Measurements from ENCODE around the gene TMEM33.

Gene TMEM33

DNA sequence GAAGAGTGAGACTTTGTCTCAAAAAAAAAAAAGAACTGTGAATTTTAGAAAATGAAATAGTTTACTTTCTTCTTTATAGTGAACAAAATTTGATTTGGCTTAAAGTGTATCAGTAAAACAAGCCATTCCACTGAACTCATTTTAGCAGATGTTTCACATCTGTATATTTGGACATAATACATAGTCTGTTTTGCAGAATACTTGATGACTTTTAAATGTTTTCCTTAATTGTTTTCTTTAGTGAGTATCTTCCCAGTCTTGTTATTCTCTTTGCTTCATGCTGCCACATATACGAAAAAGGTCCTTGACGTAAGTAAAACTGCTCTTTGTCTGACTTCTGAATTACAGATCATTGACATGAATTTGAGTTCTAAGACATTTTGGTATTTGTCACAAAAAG is 8.3 kb downstream of the TMEM33 start:
- DNase-seq: no peak

GRCh38 chr4:41944089-41944488 is 8.9 kb downstream of the TMEM33 start:
- DNase-seq: no peak

GRCh38 chr4:41949531-41949930 is 14.3 kb downstream of the TMEM33 start:
- no peak for DNase-seq

GRCh38 chr4:41957634-41958033 is 22.4 kb downstream of the TMEM33 start:
- DNase-seq: peak; percentile 26

DNA sequence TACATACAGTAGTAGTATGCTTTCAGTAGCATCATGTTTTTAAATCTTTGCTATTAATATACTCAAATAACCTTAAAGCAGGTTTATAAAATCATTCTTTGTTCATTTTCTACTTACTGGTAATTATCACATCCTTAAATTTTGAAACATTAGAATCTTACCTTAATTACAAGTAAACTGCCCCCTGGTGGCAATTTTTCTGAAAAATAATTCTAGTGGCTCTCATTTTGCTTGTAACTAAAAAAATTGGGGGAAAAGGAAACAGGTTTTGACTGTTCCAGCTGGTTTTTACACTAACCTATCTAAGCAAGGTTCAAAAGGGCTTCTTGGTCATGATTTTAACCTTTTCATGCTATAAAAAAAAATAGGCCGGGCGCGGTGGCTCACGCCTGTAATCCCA is 27.9 kb downstream of the TMEM33 start:
- peak; percentile 24 for DNase-seq

- DNase-seq: no peak
Measured at GRCh38 chr4:41964401-41964800, 29.2 kb downstream of the TMEM33 start.

- no peak for DNase-seq
Measured at GRCh38 chr4:41967392-41967791, 32.2 kb downstream of the TMEM33 start.

GRCh38 chr4:41969671-41970070 is 34.4 kb downstream of the TMEM33 start:
- no peak for DNase-seq

DNA sequence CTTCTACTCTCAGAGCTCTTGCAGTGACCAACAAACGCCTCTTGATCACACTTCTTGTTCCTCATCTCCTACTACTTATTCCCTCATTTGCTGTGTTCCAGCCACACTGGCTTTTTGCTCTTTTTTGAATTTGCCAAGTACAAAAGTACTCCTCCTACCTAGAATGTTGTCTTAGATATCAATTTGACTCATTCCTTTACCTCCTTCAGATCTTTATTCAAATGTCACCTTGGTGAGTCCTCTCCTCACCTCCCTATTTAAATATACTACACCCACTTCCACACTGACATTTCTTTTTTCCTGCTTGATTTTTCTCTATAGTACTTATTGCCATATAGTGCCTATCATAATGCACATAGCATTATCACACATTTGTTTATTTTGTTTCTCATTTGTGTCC is 40.1 kb downstream of the TMEM33 start:
- DNase-seq: no peak

- DNase-seq: no peak
Measured at GRCh38 chr4:41976775-41977516, 41.7 kb downstream of the TMEM33 start.

DNA sequence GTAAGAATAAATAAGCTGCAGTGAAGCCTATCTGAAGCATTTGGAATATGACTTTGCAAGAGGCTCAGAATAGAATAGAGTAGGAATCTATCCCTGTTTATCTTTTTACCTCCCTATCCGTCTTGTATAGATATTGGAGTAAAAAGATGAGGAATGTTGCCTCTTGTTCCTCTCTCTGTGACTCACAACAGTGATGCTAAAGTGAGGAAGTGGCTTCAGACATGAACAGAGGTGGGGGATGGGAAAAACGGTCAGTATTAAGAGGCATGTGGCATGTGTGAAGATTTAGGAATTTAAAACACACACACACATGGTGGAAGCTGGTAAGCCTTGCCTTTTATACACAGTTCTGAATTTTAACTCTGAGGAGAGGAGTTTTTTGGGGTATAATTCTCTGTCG is 42.5 kb downstream of the TMEM33 start:
- DNase-seq: no peak

DNA sequence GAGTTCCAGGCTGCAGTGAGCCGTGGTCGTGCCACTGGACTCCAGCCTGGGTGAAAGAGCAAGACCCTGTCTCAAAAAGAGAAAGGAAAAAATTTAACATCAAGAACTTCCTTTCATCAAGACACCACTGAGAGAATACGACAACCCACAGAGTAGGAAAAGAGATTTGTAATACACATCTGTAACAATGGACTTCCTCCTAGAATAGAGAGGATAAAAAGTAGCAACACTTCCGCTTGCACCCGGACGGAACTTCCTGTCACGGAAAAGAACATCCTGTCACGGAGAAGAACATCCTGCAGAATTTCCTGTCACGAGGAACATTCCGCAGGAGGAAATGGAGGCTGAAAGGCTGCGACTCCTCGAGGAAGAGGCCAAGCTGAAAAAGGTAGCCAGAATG is 46.2 kb downstream of the TMEM33 start, which contains the start of gene DCAF4L1:
Gene DCAF4L1, plus strand, starts transcription at position 301 of the 400 bp plus-strand sequence. Its CDS starts 37 bp downstream, at position 338.
- DNase-seq: no peak

- no peak for DNase-seq
Measured at GRCh38 chr4:41982716-41983115, 47.5 kb downstream of the TMEM33 start.

GRCh38 chr4:41985151-41985550 is 49.9 kb downstream of the TMEM33 start:
- no peak for DNase-seq

- DNase-seq: no peak
Measured at GRCh38 chr4:41989994-41990364, 54.8 kb downstream of the TMEM33 start.

DNA sequence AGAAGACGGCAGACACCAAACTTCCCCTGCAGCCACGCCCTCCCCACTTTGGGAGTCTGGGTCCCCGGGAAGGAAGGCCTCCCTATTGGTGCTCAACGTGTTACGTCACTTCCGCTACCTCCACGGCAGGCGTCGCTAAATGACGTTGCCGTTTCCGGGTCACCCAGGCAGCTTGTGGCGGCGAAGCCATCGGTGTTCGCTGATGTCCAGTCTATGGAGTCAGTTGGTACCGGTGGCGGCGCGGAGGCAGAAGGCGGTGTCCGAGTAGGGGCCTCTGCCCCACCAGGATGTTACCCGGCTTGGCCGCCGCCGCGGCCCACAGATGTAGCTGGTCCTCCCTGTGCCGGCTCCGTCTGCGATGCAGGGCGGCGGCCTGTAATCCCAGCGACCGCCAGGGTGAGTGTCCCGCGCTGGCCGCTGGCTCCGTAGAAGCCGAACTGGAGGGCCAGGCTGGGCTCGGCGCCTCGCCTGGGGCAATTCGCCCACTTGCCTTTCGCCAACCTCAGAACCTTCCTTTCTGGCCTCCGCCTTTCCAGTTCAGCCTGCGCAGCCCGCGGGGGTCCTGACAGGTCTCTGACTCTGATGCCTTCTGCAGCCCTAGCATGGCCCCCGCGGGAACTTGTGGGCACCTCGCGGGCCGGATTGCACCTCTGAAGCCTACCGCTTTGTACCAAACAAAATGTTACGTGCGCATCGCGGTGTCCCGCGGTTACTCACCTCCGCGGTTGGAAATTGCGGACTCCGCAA is 55.3 kb downstream of the TMEM33 start, which contains the start of gene SLC30A9:
Gene SLC30A9, plus strand, starts transcription at position 166 of the 747 bp plus-strand sequence. Its CDS starts 122 bp downstream, at position 288.
- DNase-seq: peak; percentile 95

- no peak for DNase-seq
Measured at GRCh38 chr4:41991916-41992767, 56.9 kb downstream of the TMEM33 start.

DNA sequence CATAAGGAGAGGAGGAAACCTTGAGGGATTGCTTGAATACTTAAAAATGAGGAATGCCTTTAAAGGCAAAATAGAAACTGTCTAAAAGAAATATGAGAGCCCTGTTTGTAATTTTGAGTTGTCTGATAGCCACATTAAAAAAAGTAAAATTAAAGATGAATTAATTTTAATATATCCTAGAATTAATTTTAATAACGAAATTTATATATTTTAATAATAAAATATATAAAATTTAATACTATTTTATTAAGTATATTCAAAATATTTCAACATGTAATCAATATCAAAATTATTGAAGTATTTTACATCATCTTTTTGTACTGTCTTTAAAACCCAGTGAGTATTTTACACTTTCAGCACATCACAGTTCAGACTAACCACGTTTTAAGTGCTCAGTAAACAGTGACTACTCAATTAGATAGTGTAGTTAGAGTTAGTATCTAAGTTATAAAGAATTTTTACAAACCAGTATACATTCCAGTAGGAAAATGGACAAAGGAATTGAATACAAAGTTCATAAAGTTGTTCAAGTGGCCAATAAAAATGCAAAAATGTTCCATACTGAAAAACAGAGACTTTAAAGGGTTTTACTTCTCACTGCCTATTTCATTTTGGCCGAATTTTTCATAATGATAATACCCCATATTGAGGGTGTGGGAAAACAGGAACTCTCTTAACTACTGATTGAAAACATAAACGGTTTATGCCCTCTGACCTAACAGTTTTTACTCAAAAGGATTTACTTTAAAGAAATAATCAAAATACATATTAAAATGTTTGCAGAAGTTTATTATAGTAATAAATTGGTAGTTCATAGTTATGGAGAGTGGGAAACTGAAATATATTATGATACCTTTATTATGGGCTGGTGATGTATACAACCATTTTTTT is 58.0 kb downstream of the TMEM33 start:
- DNase-seq: no peak

GRCh38 chr4:41994461-41994985 is 59.3 kb downstream of the TMEM33 start:
- DNase-seq: no peak

DNA sequence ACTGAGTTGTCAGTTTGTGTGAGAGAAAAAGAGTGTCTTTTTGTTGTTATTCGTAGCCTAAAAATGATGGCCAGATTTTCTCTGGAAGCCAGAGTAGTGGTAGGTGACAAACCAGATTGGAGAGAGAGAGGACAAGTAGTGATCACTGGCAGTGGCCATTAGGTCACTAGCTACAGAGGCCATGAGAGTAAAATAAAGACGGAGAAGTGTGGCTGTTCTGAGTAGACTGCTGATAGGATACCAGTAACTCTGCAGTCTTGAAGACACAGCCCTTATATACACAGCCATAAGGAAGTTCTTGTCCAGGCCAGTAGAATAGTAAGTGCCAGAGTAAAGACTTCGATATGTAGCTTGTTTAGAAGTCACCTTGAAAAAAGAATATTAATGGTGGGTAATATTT is 62.8 kb downstream of the TMEM33 start:
- DNase-seq: no peak

GRCh38 chr4:41999321-41999720 is 64.1 kb downstream of the TMEM33 start:
- DNase-seq: no peak

Data from CD4-positive, alpha-beta T cell treated with Interleukin-12 subunit alpha and Interleukin-12 subunit beta, for 1 hour (primary cell).